ENCODE measurements around the gene GALNT4.

DNA sequence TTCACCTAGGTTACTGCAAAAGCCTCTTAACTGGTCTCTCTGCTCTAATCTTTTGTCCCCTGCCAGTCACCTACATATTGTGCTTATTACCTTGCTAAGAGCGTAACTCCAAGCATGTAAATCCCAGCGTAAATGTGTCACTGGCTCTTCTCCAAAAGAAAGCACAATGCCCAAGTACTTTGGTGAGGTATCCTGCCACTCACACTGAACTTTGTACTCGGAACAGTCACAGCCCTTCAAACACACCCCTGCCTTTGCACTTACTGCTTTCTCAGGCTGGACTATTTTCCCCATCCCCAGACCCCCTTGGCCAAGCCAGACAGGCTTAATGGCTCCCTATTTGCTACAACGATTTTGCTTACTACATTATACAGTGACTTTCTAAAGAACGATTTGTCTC, 31.7 kb downstream of the GALNT4 start:
- TF ChIP-seq, protein P1, sequence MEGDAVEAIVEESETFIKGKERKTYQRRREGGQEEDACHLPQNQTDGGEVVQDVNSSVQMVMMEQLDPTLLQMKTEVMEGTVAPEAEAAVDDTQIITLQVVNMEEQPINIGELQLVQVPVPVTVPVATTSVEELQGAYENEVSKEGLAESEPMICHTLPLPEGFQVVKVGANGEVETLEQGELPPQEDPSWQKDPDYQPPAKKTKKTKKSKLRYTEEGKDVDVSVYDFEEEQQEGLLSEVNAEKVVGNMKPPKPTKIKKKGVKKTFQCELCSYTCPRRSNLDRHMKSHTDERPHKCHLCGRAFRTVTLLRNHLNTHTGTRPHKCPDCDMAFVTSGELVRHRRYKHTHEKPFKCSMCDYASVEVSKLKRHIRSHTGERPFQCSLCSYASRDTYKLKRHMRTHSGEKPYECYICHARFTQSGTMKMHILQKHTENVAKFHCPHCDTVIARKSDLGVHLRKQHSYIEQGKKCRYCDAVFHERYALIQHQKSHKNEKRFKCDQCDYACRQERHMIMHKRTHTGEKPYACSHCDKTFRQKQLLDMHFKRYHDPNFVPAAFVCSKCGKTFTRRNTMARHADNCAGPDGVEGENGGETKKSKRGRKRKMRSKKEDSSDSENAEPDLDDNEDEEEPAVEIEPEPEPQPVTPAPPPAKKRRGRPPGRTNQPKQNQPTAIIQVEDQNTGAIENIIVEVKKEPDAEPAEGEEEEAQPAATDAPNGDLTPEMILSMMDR (optimal IDR thresholded peaks at IDR 0.05 in 1 of 3, IDR thresholded peaks at IDR 0.05 in 1 of 3, conservative IDR thresholded peaks at IDR 0.05 in 1 of 3; ENCODE audit: extremely low read depth in 1 of 3, insufficient read depth in 2 of 3, low read length in 3 of 3) = no peak
- no peak for TF ChIP-seq EZH2 (IDR thresholded peaks at IDR 0.05; ENCODE audit: low read length)
